ACHN (cell line): ENCODE results near the gene COL26A1.

Experiments
- DNase-seq: peaks from one replicate; pipeline ENCODE4 v3.0.0-alpha.2; 2015
- in situ Hi-C: cut with HindIII; loops from 2 replicates; pipeline ENCODE4 v1.10.0; 2017; ENCODE audit warnings: low sequenced_read_pairs, low pct_ligation_motif_present, low pct_unique_long_range_greater_than_20kb

The COL26A1 gene

DNA sequence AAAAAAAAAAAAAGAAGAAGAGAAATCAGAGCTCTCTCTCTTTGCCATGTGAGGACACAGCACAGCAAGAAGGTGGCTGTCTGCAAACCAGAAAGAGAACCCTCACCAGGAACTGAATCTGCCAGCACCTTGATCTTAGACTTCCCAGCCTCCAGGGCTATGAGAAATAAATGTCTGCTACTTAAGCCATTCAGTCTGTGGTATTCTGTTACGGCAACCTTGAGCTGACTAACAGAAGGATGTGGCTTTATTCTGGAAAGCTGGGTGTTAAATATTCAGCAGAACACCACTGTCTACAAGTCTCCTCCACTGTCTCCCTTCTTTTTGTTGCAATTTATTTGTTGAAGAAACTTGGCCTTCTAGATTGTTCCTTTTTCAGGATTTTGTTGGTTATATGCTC is 5.0 kb downstream of the COL26A1 start:
- in situ Hi-C loops: no loop called here
- no peak for DNase-seq

DNA sequence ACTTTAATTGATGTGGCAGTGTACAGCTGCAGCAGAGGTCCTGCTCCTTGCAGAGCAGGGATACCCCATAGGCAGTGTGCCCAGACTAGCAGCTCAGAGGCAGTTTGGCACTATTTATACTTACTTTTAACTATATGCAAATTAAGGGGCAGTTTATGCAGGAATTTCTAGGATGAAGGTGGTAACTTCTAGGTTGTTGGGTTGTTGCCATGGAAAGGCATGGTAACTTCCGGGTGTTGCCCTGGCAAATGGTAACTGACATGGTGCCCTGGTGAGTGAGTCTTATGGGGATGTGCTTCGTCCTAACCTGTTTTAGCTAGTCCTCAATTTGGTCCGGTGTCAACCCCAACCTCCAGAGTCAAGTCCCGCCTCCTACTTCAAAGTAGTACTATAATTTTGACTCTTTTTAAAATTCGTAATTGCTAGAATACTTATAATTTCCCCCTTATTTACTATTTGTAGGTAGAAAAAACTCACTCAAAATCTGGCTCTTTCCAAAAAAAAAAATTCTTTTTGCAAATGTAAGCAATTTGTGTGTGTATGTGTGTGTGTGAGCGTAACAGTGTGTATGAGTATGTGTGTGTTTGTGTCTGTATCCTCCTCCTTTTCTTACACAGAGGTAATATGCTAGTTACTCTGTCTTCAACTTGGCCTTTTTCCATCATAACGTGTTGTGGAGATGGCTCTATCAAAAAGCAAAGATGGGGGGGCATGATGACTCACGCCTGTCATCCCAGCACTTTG is 5.9 kb downstream of the COL26A1 start:
- in situ Hi-C loops: no loop called here
- DNase-seq: no peak

DNA sequence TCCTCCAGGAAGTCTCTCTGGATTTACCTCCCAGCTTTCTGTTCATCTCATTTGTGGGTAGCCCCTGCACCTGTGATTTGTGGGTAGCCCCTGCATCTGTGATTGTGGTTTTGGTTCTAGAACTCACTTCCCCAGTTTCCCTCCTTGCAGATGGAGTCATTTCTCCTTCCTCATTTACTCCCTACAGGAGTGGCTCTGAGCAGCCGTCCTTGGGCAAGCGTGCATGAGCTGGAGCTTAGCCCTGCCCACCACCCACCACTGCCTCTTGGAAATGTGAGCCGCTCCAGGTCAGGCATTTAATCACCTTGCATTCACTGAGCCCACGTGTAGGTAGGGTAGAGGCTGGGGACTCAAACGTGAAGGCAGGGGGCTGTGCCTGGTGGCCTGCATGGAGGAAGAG is 8.2 kb downstream of the COL26A1 start:
- in situ Hi-C loops: no loop called here
- no peak for DNase-seq

DNA sequence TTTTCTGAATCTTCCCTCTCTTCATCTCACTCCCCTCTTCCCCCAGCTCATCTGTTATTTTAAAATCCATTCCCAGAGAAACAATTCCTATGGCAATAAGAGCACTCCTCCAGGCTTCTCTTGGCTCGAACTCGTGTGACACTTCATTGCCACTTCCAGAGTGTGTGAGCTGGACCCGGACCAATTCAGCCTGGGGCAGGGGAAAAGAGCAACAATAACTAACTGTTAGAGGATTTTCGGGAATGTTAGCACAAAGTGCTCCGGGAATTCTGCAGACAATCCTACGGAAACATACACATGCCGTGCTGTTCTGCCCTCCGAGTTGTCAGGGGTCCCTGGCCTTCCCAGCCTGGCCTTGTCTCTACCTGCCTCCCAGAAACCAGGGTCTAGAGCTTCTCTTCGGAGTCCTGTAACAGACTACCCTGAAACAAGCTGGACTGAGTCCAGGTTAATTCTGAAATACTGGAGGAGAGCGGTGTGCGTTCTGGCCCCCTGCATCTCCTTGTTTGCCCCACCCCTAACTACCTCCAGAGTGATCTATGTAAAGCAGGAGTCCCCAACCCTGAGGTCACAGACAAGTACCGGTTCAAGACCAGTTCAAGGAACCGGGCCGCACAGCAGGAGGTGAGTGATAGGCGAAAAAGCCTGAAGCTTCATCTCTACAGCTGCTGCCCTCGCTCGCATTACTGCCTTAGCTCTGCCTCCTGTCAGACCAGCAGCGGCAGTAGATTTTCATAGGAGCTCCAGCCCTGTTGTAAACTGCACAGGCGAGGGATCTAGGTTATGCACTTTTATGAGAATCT is 11.3 kb downstream of the COL26A1 start:
- in situ Hi-C loops: no loop called here
- DNase-seq: no peak

DNA sequence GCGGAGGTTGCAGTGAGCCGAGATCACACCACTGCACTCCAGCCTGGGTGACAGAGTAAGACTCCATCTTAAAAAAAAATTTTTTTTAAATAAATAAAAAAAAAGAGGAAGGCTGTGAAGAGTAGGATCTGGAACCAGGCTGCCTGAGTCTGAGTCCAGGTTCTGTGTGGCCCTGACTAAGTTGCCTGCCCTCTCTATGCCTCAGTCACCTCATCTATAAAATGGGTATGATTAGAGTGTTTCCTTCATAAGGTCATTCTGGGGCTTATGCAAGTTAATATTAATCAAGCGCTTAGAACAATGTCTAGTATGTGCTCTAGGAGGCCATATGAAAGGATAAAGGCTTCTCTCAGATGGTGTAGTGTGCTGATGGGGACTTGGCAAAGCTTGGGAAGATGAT is 12.3 kb downstream of the COL26A1 start:
- in situ Hi-C loops: no loop called here

DNA sequence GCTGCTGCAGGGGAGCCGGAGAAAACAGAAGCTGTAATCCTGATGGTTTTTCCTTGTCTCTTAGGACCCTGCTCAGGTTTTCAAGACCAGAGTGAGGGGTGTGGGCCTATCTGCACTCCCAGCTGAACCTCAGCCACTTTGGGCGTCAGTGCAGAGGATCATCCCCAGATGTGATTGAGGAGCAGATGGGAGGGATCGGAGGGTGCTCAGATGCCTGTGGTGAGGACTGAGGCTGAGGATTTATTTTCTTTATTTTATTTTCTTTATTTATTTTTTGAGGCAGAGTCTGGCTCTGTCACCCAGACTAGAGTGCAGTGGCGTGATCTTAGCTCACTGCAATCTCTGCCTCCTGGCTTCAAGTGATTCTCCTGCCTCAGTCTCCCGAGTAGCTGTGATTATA is 13.9 kb downstream of the COL26A1 start:
- no peak for DNase-seq
- in situ Hi-C loops: no loop called here

More for the DNA sequence above, 12.3 kb downstream of the COL26A1 start:
- no peak for DNase-seq

DNA sequence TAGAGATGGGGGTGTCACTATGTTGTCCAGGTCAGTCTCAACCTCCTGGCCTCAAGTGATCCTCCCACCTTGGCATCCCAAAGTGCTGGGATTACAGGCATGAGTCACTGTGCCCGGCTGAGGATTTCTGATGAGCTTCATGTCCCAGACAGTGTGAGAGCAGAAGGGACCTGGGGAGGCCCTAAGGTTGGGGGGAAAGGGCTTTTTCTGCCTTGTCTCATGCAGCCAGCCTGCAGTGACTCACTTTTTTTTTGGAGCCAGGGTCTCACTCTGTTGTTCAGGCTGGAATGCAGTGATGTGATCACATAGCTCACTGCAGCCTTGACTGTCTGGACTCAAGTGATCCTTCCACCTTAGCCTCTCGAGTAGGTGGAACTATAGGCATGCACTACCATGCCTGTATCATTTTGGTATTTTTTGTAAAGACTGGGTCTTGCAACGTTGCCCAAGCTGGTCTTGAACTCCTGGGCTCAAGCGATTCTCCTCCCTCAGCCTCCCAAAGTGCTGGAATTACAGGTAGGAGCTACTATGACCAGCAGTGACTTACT is 14.6 kb downstream of the COL26A1 start:
- no peak for DNase-seq
- in situ Hi-C loops: no loop called here

DNA sequence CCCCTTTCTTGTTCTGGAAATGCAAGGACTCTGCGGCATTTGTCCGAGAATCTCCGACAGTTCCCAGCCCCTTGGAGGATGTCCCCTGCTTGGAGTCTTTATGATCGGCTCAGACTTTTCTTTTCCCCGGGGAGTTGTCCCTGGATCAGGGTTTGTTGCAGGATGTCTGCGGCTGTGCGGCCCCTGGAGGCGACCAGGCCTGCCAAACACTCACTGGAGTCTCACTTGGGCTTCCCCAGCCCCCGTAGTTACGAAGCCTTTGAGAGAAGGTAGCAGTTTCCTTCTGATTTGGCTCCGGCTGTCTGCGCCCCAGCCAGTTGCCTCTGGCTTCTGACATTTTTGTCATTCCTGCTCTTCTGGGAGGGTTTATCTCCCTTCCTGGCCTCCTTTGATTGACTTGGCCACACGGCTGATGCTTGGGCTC is 16.1 kb downstream of the COL26A1 start:
- DNase-seq: no peak
- in situ Hi-C loops: no loop called here

DNA sequence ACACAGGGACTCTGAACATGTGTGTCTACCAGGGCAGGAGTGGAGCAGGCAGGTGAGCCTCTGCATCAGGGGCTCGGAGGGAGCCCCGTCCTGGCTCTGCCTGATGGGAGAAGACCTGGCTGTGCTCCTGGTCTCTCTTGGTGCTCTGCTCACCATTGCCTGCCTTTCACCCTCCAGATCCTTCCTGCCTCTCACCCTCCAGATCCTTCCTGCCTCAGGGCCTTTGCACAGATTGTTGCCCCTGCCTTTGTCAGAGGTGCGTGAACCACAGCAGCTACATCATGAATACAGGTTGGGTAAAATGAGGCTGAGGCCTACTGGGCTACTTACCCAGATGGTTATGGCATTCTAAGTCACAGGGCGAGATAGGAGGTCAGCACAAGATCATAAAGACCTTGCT is 16.6 kb downstream of the COL26A1 start:
- in situ Hi-C loops: no loop called here
- DNase-seq: no peak

DNA sequence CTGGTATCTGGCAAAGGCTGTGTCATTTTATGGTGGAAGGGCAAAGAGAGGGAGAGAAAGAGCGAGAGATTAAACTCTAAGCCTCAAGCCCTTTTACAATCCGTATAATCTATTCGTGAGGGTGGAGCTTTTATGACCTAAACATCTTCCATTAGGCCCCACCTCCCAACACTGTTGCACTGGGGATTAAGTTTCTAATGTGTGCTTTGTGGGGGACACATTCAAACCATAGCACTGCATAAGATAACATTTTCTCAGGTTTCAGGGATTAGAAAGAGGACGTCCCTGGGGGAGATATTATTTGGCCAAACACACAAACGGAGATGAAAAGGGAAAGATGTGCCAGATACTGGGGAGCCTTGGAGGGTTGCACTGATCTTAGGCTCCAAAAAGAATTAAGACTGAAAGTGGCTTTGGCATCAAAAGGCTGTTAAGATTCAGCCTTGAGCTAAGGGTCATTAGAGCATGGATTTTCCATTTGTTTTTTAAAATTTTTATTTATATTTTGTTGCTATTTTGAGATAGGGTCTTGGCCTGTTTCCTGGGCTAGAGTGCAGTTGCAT is 19.0 kb downstream of the COL26A1 start:
- DNase-seq: no peak
- in situ Hi-C loops: no loop called here

DNA sequence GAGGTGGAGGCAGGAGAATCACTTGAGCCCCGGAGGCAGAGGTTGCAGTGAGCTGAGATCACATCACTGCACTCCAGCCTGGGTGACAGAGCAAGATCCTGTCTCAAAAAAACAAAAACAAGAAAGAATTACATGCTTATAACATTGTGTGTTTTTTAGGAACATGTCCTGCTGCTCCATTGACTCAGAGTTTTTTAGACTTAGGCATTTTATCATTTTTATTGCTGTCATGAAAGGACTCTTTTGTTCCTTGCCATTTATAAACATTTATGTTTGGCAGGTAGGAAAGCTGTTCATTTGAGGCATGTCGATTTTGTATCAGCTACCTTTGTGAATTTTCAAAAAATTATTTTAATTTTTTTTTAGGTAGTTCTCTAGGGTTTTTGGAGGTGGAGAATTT is 20.3 kb downstream of the COL26A1 start:
- DNase-seq: no peak
- in situ Hi-C loops: no loop called here

DNA sequence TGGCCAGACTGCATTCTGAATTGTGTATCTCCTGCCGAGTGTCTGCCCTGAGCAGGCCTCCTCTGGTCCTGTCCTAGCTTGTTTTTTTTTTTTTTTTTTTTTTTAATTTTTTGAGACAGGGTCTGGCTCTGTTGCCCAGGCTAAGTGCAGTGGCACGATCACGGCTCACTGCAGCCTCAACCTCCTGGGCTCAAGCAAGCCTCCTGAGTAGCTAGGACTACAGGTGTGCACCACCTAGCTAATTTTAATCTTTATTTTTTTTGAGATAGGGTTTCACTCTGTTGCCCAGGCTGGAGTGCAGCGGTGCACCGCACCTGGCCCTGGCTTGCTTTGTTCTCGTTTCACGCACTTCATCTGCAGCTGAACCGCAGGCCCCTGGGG is 23.5 kb downstream of the COL26A1 start:
- in situ Hi-C loops: no loop called here
- no peak for DNase-seq

DNA sequence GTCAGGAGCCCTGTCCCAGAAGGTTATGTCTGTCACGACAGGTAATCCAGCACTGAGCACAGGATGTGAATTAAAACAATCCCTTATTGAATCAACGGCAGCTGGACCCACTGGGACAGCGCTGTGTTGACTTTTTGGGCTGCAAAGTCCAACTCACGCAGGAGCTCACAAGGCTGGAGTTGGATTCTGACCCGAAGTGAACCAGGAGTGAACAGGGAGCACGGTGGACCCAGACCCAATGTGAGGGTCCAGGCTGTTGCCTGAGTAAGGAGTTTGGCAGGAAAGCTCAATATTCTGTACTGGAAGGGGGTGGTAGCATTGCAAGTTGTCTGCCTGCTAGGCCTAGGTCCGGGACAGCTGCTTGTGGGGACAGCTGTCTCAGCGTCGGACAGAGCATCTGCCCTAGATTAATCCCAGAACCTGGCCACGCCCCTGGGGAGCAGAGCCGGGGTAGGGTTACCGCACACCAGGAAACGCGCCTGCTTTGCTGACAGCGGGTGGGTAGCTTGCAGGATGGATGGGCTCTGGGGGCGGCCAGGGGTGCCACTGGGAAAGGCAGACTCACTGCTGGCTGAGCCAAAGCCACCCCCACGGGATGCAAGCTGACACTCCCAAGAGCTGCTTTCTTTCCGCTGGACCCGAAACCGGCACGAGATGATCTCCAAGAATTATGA is 24.0 kb downstream of the COL26A1 start:
- no peak for DNase-seq
- in situ Hi-C loops: no loop called here

DNA sequence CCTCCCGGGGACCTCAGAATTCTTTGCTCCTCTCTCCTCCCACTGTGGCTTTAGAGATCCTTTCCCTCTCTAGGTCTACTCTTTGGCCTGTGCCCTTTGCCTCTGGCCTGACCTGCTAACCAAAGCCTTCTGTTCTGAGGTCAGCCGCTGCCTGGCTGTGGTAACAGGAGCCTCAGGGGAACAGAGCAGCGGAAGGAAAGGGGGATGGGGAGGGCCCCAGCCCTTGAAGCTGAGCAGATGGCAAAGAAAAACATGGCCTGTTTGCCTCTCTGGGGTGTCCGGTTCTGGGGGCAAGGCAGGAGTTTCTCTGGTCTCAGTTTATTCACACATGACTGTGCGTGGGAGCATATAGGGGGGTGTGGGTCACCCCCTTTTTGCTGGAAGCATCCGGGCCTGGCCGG is 28.2 kb downstream of the COL26A1 start:
- in situ Hi-C loops: no loop called here
- DNase-seq: no peak

DNA sequence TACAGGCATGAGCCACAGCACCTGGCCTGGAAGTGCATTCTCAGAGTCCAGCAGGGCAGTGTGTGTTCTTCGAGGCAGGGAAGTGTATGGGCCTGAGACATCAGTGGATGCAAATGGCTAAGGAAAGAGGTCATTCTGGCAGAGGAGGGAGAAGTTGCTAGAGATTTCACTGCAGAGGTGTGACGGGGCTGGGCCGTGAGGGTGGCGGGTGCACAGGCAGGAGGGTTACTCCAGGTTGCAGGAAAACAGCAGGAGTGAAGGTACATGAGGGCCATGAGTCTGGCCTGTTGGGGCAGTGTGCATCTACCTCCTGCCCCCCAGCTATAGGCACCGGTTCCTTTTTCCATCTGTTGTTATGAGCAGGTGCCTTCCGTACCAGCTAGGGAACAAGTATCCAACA is 29.3 kb downstream of the COL26A1 start:
- in situ Hi-C loops: no loop called here
- DNase-seq: no peak

DNA sequence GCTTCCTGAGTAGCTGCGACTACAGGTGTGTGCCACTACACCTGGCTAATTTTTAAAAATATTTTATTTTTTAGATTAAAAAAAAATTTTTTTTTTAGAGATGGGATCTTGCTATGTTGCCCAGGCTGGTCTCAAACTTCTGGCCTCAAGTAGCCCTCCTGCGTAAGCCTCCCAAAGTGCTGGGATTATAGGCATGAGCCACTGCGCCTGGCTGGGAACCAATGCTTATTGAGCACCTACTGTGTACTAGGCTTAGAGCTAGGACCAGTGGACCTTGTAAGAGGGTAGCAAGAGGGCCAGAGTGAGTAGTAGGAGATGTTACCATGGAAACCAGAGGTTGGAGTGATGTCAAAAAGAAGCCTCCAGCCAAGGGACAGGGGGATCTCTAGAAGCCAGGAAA is 31.2 kb downstream of the COL26A1 start:
- in situ Hi-C loops: no loop called here
- no peak for DNase-seq

DNA sequence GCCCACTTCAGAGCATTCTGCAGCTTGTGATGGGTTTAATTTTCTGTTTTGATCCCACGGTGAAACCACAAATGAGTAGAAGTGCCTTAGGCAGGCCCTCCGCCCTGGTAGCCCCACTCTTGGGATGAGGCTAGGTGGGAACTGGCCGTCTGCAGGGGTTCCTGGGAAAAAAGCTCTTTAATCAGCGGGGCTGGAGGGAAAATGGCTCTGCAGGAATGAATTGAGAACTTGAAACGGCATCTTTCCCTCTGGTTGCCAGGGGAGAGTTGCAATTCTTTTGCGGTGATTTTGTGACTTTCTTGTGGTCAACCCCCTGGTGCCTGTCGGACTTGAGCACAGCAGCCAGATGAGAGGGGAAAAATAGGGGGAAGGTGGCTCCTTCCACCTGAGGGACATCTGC is 32.7 kb downstream of the COL26A1 start:
- in situ Hi-C loops: no loop called here

DNA sequence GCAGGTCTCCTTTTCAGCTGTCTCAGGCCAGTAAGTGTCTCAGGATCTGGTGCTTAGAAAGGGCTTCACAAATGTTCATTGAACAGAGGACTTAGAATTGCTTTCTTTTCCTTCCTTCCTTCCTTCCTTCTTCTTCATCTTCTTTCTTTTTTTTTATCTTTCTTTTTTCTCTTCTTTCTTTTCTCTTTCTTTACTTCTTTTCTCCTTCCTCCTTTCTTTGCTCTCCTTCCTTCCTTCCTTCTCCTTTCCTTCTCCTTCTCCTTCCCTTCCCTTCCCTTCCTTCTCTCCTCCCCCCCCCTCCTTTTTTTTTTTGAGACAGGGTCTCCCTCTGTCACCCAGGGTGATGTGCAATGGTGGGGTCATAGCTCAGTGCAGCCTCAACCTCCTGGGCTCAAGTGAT is 34.6 kb downstream of the COL26A1 start:
- no peak for DNase-seq
- in situ Hi-C loops: no loop called here

More for the DNA sequence above, 32.7 kb downstream of the COL26A1 start:
- no peak for DNase-seq

DNA sequence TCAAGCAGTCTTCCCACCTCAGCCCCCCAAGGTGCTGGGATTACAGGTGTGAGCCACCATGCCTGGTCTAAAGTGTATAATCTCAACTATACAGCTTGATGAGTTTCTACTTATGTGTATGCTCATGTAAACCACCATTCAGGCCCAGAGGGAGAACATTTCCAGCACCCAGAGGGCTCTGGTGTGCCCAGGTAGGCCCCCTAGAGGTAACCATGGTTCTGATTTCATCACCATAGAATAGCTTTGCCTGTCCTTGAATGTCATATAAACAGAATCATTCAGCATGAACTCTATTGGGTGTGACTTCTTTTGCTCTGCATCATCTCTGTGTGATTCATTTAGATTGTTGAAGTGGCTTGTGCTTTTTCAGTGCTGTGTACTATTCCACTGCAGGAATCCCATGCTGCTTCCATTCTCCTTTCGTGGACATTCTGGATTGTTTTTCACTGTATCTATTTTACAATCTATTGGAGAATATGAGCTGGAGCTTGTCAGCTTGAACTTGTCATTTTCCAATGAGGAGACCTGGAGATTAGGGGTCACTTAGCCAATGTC is 35.2 kb downstream of the COL26A1 start:
- in situ Hi-C loops: no loop called here
- DNase-seq: no peak
